GM21529 (cell line): ENCODE measurements around the gene ZFHX2.

Source experiments
- ATAC-seq: cut with Tn5 transposase; IDR thresholded peaks from one replicate; pipeline ENCODE4 v1.9.1; 2021; ENCODE audit not compliant: unreplicated experiment

The ZFHX2 gene

GRCh38 chr14:23481362-23481970 is 70.1 kb downstream of the ZFHX2 start:
- ATAC-seq, result no peak

DNA sequence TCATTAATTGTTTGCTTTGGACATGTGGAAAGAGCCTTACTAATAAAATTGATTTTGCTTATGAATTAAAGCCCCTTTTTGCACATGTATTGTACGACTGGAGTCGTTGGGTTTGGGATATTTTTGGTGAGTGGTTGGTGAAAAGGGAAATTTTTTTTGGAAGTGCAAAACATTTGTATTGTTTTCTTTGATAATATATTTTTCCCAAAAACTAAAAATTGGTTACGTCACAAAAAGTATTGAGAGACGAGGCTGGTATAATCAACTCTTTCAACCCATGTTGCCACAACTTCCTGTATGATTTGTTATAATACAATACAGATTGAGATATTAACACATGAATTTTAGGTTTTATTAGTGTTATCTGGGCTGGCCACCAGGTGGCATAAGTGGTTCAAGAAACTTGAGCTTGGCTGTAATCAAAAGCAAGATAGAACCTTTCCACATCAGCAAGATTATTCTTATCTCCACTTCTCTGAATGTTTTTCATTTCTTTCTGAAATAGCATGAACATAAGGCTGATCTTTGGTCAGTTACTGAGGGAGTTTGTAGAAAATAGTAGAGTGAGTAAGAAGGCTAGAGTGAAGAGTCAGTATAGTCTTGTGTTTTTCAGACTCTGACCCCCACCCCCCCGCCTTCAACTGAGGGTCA is 73.3 kb downstream of the ZFHX2 start:
- ATAC-seq, result no peak

DNA sequence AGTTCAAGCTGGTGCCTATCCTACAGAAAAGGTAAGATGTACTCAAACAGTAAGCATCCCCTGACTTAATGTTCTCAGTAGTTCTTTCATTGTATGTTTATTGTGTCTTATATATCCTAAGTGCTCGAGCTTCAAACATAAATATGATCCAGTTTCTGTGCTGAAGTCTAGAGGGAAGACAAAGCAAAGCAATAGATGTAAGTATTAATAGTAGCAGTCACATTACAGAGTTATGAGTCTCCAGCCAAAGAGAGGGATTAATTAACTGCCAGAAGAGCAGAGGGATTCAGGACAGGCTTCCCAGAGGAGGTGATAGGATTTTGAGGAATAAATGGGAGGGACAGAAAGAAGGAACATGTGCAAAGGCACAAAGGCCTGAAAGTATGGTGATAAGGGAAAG is 80.6 kb downstream of the ZFHX2 start:
- no peak for ATAC-seq
